ENCODE results near the gene PGAP6.

PGAP6 gene

GRCh38 chr16:404971-405486, 23.3 kb upstream of the PGAP6 start:
- ChIA-PET CTCF (interaction anchor here (0.6 kb wide), 1 partner anchor 53 kb away, joined by 3 read pairs; no protein-coding TSS in a partner anchor), POLR2A (no interaction called here)
- no peak for DNase-seq (ENCODE audit: extremely low spot score)
- no peak for TF ChIP-seq ELF4 (IDR thresholded peaks at IDR 0.05)
- TF ChIP-seq SP1 (IDR thresholded peaks at IDR 0.05) = no peak
- TF ChIP-seq ZNF384 (IDR thresholded peaks at IDR 0.05) = no peak
- no peak for TF ChIP-seq L3MBTL2 (conservative IDR thresholded peaks at IDR 0.05)
- no peak for TF ChIP-seq CTBP1 (IDR thresholded peaks at IDR 0.05; ENCODE audit: borderline replicate concordance)
- no peak for TF ChIP-seq ARNT (IDR thresholded peaks at IDR 0.05)
- no peak for TF ChIP-seq HDGF (IDR thresholded peaks at IDR 0.05; ENCODE audit: borderline replicate concordance)
- no peak for TF ChIP-seq SUZ12 (IDR thresholded peaks at IDR 0.05)

GRCh38 chr16:401468-402348, 19.9 kb upstream of the PGAP6 start, which contains the start of gene DECR2:
Gene DECR2, plus strand, starts transcription at chr16:401885. Its CDS starts 79 bp downstream, at chr16:401964.
- peak; percentile 97 for DNase-seq (ENCODE audit: extremely low spot score)
- peak; percentile 76 for TF ChIP-seq L3MBTL2 (conservative IDR thresholded peaks at IDR 0.05)
- TF ChIP-seq SUZ12 (IDR thresholded peaks at IDR 0.05) = no peak
- TF ChIP-seq FOXK2 (IDR thresholded peaks at IDR 0.05) = no peak
- TF ChIP-seq LEF1 (IDR thresholded peaks at IDR 0.05; ENCODE audit: borderline replicate concordance) = no peak
- TF ChIP-seq TARDBP (IDR thresholded peaks at IDR 0.05) = no peak
- no peak for TF ChIP-seq PKNOX1 (IDR thresholded peaks at IDR 0.05)
- TF ChIP-seq BHLHE40 (IDR thresholded peaks at IDR 0.05; ENCODE audit: borderline replicate concordance) = no peak
- TF ChIP-seq CTBP1 (IDR thresholded peaks at IDR 0.05; ENCODE audit: borderline replicate concordance) = no peak
- TF ChIP-seq ZNF384 (IDR thresholded peaks at IDR 0.05) = peak; percentile 90
- no peak for TF ChIP-seq ELF4 (IDR thresholded peaks at IDR 0.05)
- TF ChIP-seq SP1 (IDR thresholded peaks at IDR 0.05) = no peak
- no peak for TF ChIP-seq ARNT (IDR thresholded peaks at IDR 0.05)
- CTCF ChIA-PET = no interaction called here
- POLR2A ChIA-PET = interaction anchor here (0.8 to 1.6 kb wide), 6 partner anchors 10 to 98 kb away, joined by 3 to 10 read pairs (median 4); partner anchors contain the start of genes MRPL28 and RAB11FIP3

DNA sequence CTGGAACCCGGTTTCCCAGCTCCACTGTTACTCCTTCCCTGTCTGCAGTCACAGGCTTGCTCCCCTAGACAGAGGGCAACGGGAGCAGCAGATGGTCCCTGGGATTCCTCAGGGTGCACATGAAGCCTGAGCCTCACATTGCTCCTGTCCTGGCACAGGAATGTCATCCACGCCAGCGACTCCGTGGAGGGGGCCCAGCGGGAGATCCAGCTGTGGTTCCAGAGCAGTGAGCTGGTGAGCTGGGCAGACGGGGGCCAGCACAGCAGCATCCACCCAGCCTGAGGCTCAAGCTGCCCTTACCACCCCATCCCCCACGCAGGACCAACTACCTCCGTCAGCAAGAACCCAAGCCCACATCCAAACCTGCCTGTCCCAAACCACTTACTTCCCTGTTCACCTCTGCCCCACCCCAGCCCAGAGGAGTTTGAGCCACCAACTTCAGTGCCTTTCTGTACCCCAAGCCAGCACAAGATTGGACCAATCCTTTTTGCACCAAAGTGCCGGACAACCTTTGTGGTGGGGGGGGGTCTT, 18.3 kb upstream of the PGAP6 start:
- ChIA-PET POLR2A (interaction anchor here (0.8 to 1.1 kb wide), 2 partner anchors 18 to 29 kb away, joined by 4 read pairs; partner anchors contain the start of genes MRPL28 and PGAP6), CTCF (no interaction called here)
- no peak for DNase-seq (ENCODE audit: extremely low spot score)
- no peak for TF ChIP-seq PKNOX1 (IDR thresholded peaks at IDR 0.05)
- TF ChIP-seq BHLHE40 (IDR thresholded peaks at IDR 0.05; ENCODE audit: borderline replicate concordance) = no peak
- no peak for TF ChIP-seq LEF1 (IDR thresholded peaks at IDR 0.05; ENCODE audit: borderline replicate concordance)
- TF ChIP-seq FOXM1 (IDR thresholded peaks at IDR 0.05; ENCODE audit: borderline replicate concordance) = no peak

DNA sequence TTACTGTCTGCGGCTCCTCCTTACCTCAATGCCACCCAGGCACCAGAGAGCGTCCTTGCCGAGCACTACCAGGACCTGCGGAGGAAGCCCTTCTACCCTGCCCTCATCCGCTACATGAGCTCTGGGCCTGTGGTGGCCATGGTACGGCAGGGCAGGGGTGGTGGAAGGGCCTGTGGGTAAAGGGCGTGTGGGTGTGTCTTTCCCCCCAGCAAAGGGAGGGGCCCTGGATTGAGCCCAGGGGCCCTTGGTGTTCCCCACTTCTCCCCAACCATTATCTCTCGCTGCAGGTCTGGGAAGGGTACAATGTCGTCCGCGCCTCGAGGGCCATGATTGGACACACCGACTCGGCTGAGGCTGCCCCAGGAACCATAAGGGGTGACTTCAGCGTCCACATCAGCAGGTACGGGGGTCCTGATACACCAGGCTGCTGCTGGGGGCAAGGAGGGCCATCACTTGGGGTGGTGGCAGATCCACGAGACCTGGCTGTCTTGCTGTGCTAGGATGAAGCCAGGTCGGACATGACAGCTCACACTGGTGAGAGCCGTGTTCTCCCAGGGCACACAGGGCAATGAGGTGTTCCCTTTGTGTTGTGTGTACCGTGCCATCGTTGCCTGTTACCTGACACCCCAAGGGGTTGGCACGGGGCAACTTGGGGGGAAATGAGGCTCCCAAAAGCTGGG, 17.7 kb upstream of the PGAP6 start:
- no peak for DNase-seq (ENCODE audit: extremely low spot score)
- POLR2A ChIA-PET = interaction anchor here (1.1 kb wide), 1 partner anchor 18 kb away, joined by 4 read pairs; the partner anchor contains the start of gene PGAP6
- TF ChIP-seq FOXA1 (IDR thresholded peaks at IDR 0.05) (no peak), ZNF384 (IDR thresholded peaks at IDR 0.05) (no peak), SP1 (IDR thresholded peaks at IDR 0.05) (no peak), ELF4 (IDR thresholded peaks at IDR 0.05) (no peak), PKNOX1 (IDR thresholded peaks at IDR 0.05) (no peak), FOXK2 (IDR thresholded peaks at IDR 0.05) (no peak), NFRKB (IDR thresholded peaks at IDR 0.05) (no peak), SUZ12 (IDR thresholded peaks at IDR 0.05) (no peak), HDGF (IDR thresholded peaks at IDR 0.05; ENCODE audit: borderline replicate concordance) (no peak; the same call in 1 of the 2 replicates), LEF1 (IDR thresholded peaks at IDR 0.05; ENCODE audit: borderline replicate concordance) (no peak)
- CTCF ChIA-PET = no interaction called here

- ChIA-PET POLR2A (interaction anchor here (0.9 to 1.4 kb wide), 2 partner anchors 10 to 25 kb away, joined by 4 to 5 read pairs; no protein-coding TSS in a partner anchor), CTCF (no interaction called here)
- DNase-seq (ENCODE audit: extremely low spot score) = no peak
- TF ChIP-seq ELF4 (IDR thresholded peaks at IDR 0.05) (no peak), FOXM1 (IDR thresholded peaks at IDR 0.05; ENCODE audit: borderline replicate concordance) (no peak), ZNF384 (IDR thresholded peaks at IDR 0.05) (no peak), ARNT (IDR thresholded peaks at IDR 0.05) (no peak), NFRKB (IDR thresholded peaks at IDR 0.05) (no peak), HDGF (IDR thresholded peaks at IDR 0.05; ENCODE audit: borderline replicate concordance) (no peak), SUZ12 (IDR thresholded peaks at IDR 0.05) (no peak), BHLHE40 (IDR thresholded peaks at IDR 0.05; ENCODE audit: borderline replicate concordance) (no peak), FOXK2 (IDR thresholded peaks at IDR 0.05) (no peak)
These were observed 17.0 kb upstream of the PGAP6 start for GRCh38 chr16:398561-399339.
